Neutrophil (primary cell): ENCODE data around the gene PMPCA.

Experiments
- H3K27ac ChIP-seq: fragments of 200-600 bp; sonication (generic); 2 replicates; pipeline ENCODE4 v1.5.1; 2016; ENCODE audit warnings: mild to moderate bottlenecking, moderate library complexity
- H3K27me3 ChIP-seq: fragments of 200-600 bp; sonication (generic); 2 replicates; pipeline ENCODE4 v1.6.0; 2016; ENCODE audit warnings: mild to moderate bottlenecking
- H3K36me3 ChIP-seq: fragments of 200-600 bp; sonication (generic); 2 replicates; pipeline ENCODE4 v1.5.1; 2017
- H3K4me1 ChIP-seq, 2 experiments: fragments of 200-600 bp in 1 of 2; sonication (generic) in 1 of 2; 1 replicate in 1 of 2; 2 replicates in 1 of 2; pipeline versions ENCODE4 v1.5.1 to v1.6.1; 2013 to 2016; ENCODE audit warnings: low read depth in 1 of 2, low read length in 1 of 2, mild to moderate bottlenecking in 1 of 2, moderate library complexity in 1 of 2; ENCODE audit not compliant: control insufficient read depth in 1 of 2, insufficient read depth in 1 of 2
- H3K4me3 ChIP-seq, 2 experiments: fragments of 200-600 bp in 1 of 2; sonication (generic) in 1 of 2; 1 replicate in 1 of 2; 2 replicates in 1 of 2; pipeline ENCODE4 v1.5.1; 2013 to 2016; ENCODE audit warnings: low read depth in 1 of 2, low read length in 1 of 2, mild to moderate bottlenecking in 1 of 2, moderate library complexity in 1 of 2
- H3K9me3 ChIP-seq: fragments of 200-600 bp; sonication (generic); 2 replicates; pipeline ENCODE4 v1.5.1; 2016
- CTCF ChIP-seq: fragments of 200-600 bp; sonication (generic); IDR thresholded peaks from 2 replicates; pipeline ENCODE4 v1.5.1; 2016; ENCODE audit warnings: antibody characterized with exemption

The PMPCA gene

DNA sequence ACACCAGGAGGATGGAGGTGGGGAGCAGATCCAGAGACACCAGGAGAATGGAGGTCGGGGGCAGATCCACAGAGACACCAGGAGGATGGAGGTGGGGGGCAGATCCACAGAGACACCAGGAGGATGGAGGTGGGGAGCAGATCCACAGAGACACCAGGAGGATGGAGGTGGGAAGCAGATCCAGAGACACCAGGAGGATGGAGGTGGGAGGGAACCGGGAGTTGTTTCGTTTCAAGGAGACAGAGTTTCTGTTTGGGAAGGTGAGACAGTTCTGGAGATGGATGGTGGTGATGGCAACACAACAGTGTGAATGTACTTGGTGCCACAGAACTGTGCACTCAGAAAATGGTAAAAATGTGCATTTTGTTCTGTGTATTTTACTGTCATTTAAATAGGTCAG is 38.2 kb downstream of the PMPCA start:
- TF ChIP-seq CTCF = no peak
- H3K27ac ChIP-seq = no peak overlapping the region
- H3K27me3 ChIP-seq = no peaks in the 10 kb centered on the region
- no peaks in the 10 kb centered on the region for H3K4me1 ChIP-seq
- H3K36me3 ChIP-seq = peaks cover 92% of the 10 kb centered on the region
- H3K4me3 ChIP-seq = no peak overlapping the region
- H3K9me3 ChIP-seq = no peaks in the 10 kb centered on the region

DNA sequence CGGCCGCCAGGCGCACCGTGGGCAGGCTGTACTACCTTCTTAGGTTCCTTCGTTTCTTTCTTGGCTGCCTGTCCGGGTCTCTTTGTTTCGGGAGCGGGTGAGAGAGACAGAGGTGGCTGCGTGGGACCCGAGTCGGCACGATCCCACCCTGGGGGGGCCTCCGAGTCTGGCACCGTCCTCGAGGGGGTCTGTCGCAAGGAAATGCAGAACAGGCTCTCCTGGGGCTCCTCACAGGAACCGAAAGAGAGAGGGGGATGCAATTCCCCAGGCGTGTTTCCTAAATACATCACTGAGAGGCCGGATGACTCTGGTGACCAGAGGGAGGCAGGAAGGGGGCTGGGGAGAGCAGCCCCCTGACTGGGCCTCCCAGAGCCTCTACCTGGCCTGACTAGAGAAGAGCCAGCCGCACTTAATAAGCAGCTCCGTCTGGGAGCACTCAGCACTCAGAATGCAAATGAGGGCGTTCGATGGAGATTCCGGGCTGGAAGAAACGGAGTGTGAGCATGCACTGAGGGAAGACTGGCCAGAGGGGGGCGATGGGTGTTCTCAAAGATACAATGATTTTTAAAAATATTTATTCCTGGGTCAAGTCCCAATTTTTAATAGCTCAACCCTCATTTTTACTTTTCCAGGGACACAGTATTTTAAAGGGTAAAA is 40.9 kb downstream of the PMPCA start:
- no peak overlapping the region for H3K4me3 ChIP-seq
- TF ChIP-seq CTCF = no peak
- peaks cover 92% of the 10 kb centered on the region for H3K36me3 ChIP-seq
- H3K27me3 ChIP-seq = no peaks in the 10 kb centered on the region
- H3K9me3 ChIP-seq = no peaks in the 10 kb centered on the region
- H3K4me1 ChIP-seq = no peaks in the 10 kb centered on the region
- no peak overlapping the region for H3K27ac ChIP-seq

- Histone ChIP-seq H3K27me3 (no peaks in the 10 kb centered on the region), H3K36me3 (peaks cover 92% of the 10 kb centered on the region), H3K4me3 (no peak overlapping the region), H3K9me3 (no peaks in the 10 kb centered on the region), H3K27ac (no peak overlapping the region), H3K4me1 (no peaks in the 10 kb centered on the region)
- no peak for TF ChIP-seq CTCF
These were observed 42.9 kb downstream of the PMPCA start for GRCh38 chr9:136453326-136453725.

DNA sequence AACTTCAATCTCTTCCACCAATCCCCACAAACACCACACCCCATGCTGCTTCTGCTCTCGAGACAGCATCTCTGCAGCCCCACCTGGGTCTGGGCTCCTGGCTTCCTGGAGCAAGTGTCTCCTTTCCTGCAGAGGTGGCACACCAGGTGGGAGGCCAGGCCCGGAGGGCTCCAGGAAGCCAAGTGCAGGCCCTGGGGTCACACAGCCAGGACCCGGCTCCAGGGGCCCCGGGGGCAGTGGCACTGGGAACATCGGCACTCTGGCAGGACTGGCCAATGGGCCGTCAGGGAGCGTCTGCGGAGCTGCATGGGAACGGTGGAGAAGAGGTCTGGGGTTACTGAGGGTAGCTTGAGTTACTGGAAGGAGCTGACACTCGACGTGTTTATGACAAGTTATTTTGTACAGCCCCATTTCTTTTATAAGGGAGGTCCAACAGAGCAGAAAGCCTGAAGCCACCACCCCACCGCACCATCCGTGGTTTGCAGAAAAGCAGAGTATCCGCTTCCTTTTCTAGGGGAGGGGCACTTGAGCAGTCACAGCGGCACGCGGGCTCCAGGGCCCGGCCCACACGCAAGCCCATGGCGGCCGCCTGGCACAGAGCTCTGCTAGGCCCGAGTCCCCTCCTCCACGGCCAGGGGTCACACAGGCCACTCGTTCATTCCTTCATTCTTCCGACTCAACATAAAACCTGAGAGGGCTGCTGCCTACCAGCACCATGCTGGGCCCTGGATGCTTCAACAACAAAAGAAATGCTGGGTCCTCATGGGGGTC is 43.8 kb downstream of the PMPCA start:
- no peaks in the 10 kb centered on the region for H3K9me3 ChIP-seq
- no peak overlapping the region for H3K4me3 ChIP-seq
- no peaks in the 10 kb centered on the region for H3K4me1 ChIP-seq
- H3K27ac ChIP-seq = no peak overlapping the region
- no peak for TF ChIP-seq CTCF
- H3K36me3 ChIP-seq = peaks cover 92% of the 10 kb centered on the region
- no peaks in the 10 kb centered on the region for H3K27me3 ChIP-seq

DNA sequence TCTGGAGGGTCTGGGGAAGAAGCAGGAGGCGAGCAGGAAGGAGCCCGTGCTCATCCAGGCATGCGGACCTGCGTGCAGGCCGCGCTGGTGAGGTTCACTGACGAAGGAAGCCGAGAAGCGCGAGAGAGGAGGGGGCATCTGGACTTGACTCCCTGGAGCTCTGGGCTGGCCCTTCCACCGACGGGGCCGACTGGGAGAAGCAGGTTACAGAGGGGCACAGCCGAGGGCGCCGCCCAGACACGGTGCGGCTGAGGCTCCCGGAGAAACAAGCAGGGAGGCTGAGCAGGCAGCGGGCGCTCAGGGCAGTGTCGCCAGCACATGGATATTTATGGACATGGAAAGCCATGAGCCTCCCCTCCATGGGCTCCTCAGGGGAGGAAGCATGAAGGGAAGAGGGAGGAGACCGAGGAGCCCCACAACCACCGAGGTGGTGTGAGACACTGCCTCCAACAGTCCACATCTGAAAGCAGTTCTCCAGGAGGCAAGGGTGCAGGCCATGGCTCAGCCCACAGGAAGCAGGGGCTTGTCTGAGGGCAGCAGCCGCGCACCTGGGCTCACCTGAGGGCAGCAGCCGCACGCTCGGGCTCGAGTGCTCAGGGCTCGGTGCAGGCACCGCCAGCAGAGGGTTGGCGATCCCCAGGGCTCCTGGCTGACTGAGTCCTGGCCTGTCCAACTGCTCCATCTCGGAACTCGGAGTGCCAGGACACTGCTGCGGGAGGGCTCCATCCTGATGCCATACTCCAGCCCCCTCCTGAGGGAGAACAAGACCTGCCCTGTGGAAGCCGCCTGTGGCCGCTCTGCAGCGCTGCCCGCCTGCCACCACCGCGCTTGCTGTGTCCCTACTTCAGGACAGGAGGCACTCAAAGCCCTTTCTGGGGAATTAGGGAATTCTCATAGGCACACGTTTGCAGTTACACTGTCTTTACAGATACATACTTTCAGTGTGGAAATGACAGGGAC is 44.9 kb downstream of the PMPCA start:
- TF ChIP-seq CTCF = no peak
- Histone ChIP-seq H3K27ac (no peak overlapping the region), H3K9me3 (no peaks in the 10 kb centered on the region), H3K36me3 (peaks cover 92% of the 10 kb centered on the region), H3K4me1 (no peaks in the 10 kb centered on the region), H3K4me3 (no peak overlapping the region), H3K27me3 (no peaks in the 10 kb centered on the region)
